Hematopoietic multipotent progenitor cell treated with erythropoietin and hydrocortisone succinate and interleukin-3 and kit ligand, for 8 days (in vitro differentiated cells): ENCODE measurements around the gene CLDN3.
"Not testable (repeated sequence)": the region's sequence is repeated elsewhere in the genome, so short reads cannot be mapped to it uniquely, and the experiment has no call there.

Experiments used
- DNase-seq: peaks from one replicate; pipeline ENCODE4 v3.0.0-alpha.2; 2015

The CLDN3 gene

DNA sequence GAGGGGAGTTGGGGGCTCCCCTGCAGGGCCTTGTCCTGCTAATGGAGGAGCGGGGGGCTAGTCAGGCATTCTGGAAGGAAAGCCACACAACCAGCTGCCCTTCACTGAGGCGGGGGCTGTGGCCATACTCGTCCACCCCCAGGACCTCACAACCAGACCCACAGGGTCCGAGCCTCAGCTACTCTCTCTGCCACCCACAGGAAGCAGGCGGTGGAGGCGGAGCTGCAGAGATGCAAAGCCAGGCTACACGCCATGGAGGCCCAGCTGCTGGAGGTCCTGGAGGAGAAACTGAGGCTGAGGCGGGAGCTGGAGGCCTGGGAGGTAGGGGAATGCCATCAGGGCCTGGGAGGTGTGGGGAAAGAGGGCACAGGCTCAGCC is 34.6 kb downstream of the CLDN3 start:
- no peak for DNase-seq

- DNase-seq = peak; percentile 96
Measured at GRCh38 chr7:73734619-73735527, 35.2 kb downstream of the CLDN3 start.

GRCh38 chr7:73732397-73732796 is 37.7 kb downstream of the CLDN3 start:
- no peak for DNase-seq

GRCh38 chr7:73730485-73730884 is 39.6 kb downstream of the CLDN3 start:
- no peak for DNase-seq

- no peak for DNase-seq
Measured at GRCh38 chr7:73728551-73728950, 41.5 kb downstream of the CLDN3 start.

DNA sequence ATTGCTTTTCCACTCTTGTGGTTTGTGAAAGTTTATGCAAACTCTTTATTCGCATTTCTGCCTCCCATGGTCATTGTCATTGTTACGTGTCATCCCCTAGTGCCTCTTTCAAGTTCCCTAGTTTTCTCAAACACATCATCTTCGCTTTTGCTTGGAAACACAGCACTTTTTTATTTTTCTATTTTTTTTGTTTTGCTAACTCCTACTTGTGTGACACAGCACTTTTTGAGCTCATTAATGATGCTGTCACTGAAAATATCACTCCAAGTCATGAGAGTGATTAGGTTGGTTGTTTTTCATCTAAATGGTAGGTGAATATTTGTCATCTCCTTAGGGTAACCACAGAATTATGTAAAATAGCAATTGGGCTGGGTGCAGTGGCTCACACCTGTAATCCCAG is 42.1 kb downstream of the CLDN3 start:
- DNase-seq = no peak

DNA sequence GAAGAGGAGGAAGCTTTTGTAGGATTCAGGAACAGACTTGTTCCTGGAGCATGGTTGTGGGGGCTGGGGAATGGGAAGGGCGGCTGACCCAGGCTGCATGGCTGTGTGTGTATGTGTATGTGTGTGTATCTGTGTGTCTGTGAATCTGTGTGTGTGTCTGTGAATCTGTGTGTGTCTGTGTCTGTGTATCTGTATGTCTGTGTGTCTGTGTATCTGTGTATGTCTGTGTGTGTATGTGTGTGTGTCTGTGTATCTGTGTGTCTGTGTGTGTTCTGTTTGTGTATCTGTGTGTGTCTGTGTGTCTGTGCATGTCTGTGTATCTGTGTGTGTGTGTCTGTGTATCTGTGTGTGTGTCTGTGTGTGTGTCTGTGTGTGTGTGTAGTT is 44.0 kb downstream of the CLDN3 start:
- no peak for DNase-seq

DNA sequence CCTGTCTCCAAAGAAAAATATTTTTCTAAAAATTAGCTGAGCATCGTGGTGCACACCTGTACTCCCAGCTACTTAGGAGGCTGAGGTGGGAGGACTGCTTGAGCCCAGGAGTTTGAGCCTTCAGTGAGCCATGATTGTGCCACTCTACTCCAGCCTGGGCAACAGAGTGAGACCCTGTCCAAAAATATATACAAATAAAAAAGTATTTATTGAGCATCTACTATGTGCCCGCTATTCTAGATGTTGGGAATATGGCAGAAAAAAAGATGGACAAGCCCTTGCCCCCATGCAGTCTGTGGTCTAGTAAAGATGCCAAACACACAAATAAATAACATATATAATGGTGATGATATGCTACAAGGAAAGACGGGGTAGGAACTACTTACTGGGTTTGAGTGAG is 46.3 kb downstream of the CLDN3 start:
- no peak for DNase-seq

DNA sequence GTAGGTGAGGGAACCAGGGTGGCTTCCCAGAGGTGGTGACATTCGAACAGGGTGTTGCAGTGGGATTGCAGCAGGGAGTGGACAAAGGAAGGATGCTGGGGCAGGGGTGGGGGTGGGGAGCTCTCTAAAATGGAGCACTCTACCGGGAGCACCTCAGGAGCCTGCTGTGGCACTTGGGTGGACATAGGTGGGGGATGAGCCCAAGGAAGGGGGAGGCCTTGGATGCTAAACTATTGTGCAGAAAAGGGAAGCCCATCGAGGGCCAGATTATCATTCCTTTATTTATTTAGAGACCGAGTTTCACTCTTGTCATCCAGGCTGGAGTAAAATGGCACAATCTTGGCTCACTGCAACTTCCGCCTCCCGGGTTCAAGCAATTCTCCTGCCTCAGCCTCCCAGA is 47.3 kb downstream of the CLDN3 start:
- no peak for DNase-seq

DNA sequence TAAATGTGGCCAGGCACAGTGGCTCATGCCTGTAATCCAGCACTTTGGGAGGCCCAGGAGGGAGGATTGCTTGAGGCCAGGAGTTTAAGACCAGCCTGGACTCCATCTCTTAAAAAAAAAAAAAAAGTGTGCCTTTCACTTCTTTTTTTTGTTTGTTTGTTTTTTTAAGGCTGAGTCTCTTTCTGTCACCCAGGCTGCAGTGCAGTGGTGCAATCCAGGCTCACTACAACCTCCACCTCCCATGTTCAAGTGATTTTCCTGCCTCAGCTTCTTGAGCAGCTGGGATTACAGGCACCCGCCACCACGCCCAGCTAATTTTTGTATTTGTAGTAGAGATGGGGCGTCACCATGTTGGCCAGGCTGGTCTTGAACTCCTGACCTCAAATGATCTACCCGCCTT is 47.9 kb downstream of the CLDN3 start:
- not testable (repeated sequence) for DNase-seq

DNA sequence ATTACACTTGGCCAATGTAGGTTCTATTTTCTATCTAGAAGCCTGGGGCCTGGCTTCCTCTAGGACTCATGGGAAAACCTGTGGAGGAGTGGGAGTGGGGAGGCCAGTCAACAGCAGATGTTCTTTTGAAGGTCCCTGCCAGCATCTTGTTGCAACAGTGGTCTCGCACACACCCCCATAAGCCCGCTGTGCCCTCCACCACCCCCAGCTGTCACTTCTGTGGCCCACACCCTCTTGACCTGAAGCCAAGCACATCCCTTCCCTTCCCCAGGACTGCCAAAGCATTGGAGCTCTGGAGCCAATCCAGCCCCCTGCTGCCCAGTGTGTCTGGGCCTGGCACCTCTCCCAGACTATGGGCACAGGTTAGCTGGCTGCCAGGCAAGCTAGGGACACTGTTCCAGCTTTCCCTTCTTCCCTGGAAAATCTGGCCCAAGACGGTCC is 48.7 kb downstream of the CLDN3 start:
- no peak for DNase-seq

DNA sequence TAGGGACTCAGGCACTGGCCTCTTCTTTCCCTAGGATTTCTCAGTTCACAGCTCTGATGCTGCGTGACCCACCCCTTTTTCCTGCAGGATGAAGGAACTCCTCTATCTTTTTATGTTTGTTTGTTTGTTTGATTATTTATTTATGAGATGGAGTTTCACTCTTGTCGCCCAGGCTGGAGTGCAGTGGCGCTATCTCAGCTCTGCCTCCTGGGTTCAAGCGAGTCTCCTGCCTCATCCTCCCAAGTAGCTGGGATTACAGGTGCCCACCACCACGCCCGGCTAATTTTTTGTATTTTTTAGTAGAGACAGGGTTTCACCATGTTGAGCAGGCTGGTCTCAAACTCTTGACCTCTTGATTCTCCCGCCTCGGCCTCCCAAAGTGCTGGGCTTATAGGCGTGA is 49.6 kb downstream of the CLDN3 start:
- DNase-seq = not testable (repeated sequence)

GRCh38 chr7:73719806-73720169 is 50.3 kb downstream of the CLDN3 start:
- no peak for DNase-seq
